HepG2 (cell line): Measurements from ENCODE around the gene IWS1.

Experiments used
- AGO2 ChIP-seq: fragments of 200-400 bp; formaldehyde crosslinking; optimal IDR thresholded peaks from 2 replicates; pipeline ENCODE3; 2017; ENCODE audit warnings: mild to moderate bottlenecking, low read depth, low read length, moderate library complexity
- BHLHE40 ChIP-seq: IDR thresholded peaks from 2 replicates; pipeline ENCODE4 v1.6.1; 2011; ENCODE audit warnings: low read length, improper control_type of control experiment
- CTCF ChIP-seq: sonication (generic); formaldehyde crosslinking; IDR thresholded peaks from 2 replicates; pipeline ENCODE4 v1.5.0; 2020; ENCODE audit warnings: mild to moderate bottlenecking, missing genetic modification reagents, moderate library complexity
- EZH2 ChIP-seq: conservative IDR thresholded peaks from 2 replicates; pipeline ENCODE4 v1.6.1; 2012; ENCODE audit warnings: mild to moderate bottlenecking, low read depth, low read length, moderate library complexity
- NR2F6 ChIP-seq, 2 experiments: IDR thresholded peaks; 2 replicates each; pipeline ENCODE4 v1.6.1; 2016; ENCODE audit warnings: antibody characterized with exemption in 1 of 2, mild to moderate bottlenecking in 1 of 2
- PBX3 ChIP-seq: sonication (generic); formaldehyde crosslinking; IDR thresholded peaks from 2 replicates; pipeline ENCODE4 v1.8.1; 2023; ENCODE audit warnings: missing genetic modification reagents, inconsistent platforms, borderline replicate concordance
- POLR2A ChIP-seq, 2 experiments: IDR thresholded peaks; 2 replicates each; pipeline ENCODE4 v1.6.1; 2011; ENCODE audit warnings: low read depth in 2 of 2, low read length in 2 of 2, mild to moderate bottlenecking in 1 of 2, moderate library complexity in 1 of 2; ENCODE audit not compliant: insufficient read depth in 1 of 2
- ZNF777 ChIP-seq: sonication (generic); formaldehyde crosslinking; IDR thresholded peaks from 2 replicates; pipeline ENCODE4 v1.4.0; 2020; ENCODE audit warnings: missing genetic modification reagents

GRCh38 chr2:127531221-127531648 lies 4.9 kb upstream of the IWS1 start:
- TF ChIP-seq AGO2 (no peak), CTCF (no peak), EZH2 (no peak), BHLHE40 (no peak), POLR2A (IDR thresholded peaks at IDR 0.05; ENCODE audit: insufficient read depth in 1 of 2, low read depth in 2 of 2, low read length in 2 of 2) (no peak), PBX3 (CRISPR knock-in tag) (no peak), NR2F6 (IDR thresholded peaks at IDR 0.05) (no peak), NR2F6 (CRISPR knock-in tag; IDR thresholded peaks at IDR 0.05) (no peak), ZNF777 (CRISPR knock-in tag) (no peak)
